IPS-18c (cell line): Measurements from ENCODE around the gene ENAH.
"Not testable (repeated sequence)": the region's sequence is repeated elsewhere in the genome, so short reads cannot be mapped to it uniquely, and the experiment has no call there.

ENCODE experiments used
- H3K4me3 ChIP-seq: 2 replicates; pipeline ENCODE4 v1.7.0; 2013; ENCODE audit warnings: low read depth, mild to moderate bottlenecking, low read length, moderate library complexity; ENCODE audit not compliant: insufficient read depth
- H3K9me3 ChIP-seq: one replicate; pipeline ENCODE4 v1.6.1; 2013; ENCODE audit warnings: mild to moderate bottlenecking, low read length, moderate library complexity; ENCODE audit not compliant: control insufficient read depth, insufficient read depth

Gene ENAH

GRCh38 chr1:225654688-225655508 is 2.0 kb upstream of the ENAH start:
- H3K4me3 ChIP-seq = no peak overlapping the region; the same call in 1 of the 2 replicates
- H3K9me3 ChIP-seq = no peaks in the 10 kb centered on the region

- peak overlapping the region; percentile 94 for H3K4me3 ChIP-seq
- H3K9me3 ChIP-seq = no peaks in the 10 kb centered on the region
These were observed 1.3 kb upstream of the ENAH start for GRCh38 chr1:225654277-225654597.

GRCh38 chr1:225653463-225654276 is 747 bp upstream of the ENAH start:
- H3K9me3 ChIP-seq = no peaks in the 10 kb centered on the region
- H3K4me3 ChIP-seq = peak overlapping the region; percentile 94

GRCh38 chr1:225651872-225652728 is 823 bp downstream of the ENAH start:
- Histone ChIP-seq H3K4me3 (peak overlapping the region; percentile 95), H3K9me3 (no peaks in the 10 kb centered on the region)

- Histone ChIP-seq H3K4me3 (peak overlapping the region; percentile 95), H3K9me3 (no peaks in the 10 kb centered on the region)
These were observed 1.5 kb downstream of the ENAH start for GRCh38 chr1:225651376-225651871.

GRCh38 chr1:225650179-225650578 is 2.7 kb downstream of the ENAH start:
- Histone ChIP-seq H3K9me3 (no peaks in the 10 kb centered on the region), H3K4me3 (no peak overlapping the region; the same call in none of the 2 replicates)

DNA sequence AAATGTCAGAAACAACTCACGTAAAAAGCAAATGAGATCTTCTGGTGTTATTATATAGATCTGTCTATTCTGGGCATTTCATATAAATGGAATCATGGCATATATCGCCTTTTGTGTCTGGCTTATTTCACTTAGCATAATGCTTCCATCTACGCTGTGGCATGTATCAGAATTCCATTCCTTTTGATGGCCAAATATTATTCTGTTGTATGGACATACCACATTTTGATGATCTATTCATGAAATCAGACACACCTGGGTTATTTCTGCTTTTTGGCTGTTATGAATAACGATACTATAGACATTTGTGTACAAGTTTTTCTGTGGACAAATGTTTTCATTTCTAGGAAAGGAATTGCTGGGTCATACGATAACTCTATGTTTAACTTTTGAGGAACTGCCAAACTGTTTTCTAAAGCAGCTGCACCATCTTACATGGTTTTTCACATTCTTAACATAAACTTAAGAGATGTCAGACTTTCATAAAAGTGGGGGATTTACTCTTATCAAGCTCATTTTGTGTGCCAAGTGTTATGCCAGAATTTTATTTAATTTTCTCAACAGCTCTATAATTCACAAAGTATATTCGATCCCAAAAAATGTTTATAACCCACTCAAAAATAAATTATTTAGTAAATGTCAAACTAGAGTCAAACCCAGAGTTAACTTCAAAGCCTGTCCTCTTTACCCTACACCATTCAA is 7.6 kb downstream of the ENAH start:
- H3K4me3 ChIP-seq = no peak overlapping the region
- no peaks in the 10 kb centered on the region for H3K9me3 ChIP-seq

GRCh38 chr1:225644666-225645065 is 8.3 kb downstream of the ENAH start:
- Histone ChIP-seq H3K4me3 (no peak overlapping the region), H3K9me3 (no peaks in the 10 kb centered on the region)

GRCh38 chr1:225642177-225642576 is 10.7 kb downstream of the ENAH start:
- Histone ChIP-seq H3K4me3 (no peak overlapping the region), H3K9me3 (no peaks in the 10 kb centered on the region)

DNA sequence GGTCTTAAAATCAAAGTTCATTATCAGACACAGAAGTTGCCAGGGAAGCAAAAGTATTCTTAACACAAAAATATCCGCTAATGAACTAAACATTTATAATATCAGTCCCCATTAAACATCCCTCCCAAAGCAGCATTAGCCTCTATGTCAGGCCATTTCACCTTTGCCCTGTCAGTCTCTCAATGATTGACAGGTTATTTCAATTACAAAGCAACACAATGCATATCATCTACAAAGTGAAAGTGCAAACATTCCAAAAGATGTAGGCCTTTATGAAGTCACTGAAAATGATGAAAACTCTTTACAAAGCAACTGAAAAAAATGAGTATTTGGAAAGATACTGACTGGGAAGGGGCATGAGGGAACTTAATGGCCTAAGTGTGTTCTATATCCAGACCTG is 14.1 kb downstream of the ENAH start:
- Histone ChIP-seq H3K4me3 (no peak overlapping the region), H3K9me3 (no peaks in the 10 kb centered on the region)

GRCh38 chr1:225637651-225638199 is 15.2 kb downstream of the ENAH start:
- H3K4me3 ChIP-seq = no peak overlapping the region
- H3K9me3 ChIP-seq = no peaks in the 10 kb centered on the region

DNA sequence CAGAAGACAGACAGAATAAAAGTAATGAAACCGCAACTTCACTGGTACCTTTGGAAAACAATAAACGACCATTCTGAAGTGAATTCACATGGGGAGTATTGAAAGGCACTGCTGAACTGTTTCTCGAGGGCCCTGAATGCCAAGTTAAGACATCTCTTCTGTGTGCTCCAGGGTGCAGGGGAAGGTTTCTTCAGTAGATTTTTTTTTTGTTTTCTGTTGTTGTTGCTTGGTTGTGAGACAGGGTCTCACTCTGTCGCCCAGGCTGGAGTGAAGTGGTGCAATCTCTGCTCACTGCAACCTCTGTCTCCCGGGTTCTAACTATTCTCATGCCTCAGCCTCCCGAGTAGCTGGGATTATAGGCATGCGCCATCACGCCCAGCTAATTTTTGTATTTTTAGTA is 15.9 kb downstream of the ENAH start:
- not testable (repeated sequence) for H3K9me3 ChIP-seq, H3K4me3 ChIP-seq

DNA sequence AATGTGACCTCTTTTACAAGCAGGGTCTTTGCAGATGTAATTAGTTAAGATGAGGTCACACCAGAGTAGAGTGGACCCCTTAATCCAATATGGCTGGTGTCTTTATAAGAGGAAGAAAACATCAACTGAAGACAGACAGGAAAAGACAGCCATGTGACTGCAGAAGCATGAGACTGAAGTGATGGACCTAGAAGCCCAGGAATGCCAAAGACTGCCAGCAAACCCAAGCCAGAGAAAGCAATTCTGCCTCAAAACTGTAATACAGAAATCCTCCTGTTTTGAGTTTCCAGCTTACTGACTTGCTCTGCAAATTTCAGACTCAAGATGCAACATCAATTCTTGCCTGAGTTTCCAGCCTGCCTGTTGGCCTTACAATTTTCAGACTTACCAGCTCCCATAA is 17.3 kb downstream of the ENAH start:
- no peak overlapping the region for H3K4me3 ChIP-seq
- no peaks in the 10 kb centered on the region for H3K9me3 ChIP-seq

GRCh38 chr1:225632836-225633235 is 20.1 kb downstream of the ENAH start:
- H3K4me3 ChIP-seq, H3K9me3 ChIP-seq: not testable (repeated sequence)

DNA sequence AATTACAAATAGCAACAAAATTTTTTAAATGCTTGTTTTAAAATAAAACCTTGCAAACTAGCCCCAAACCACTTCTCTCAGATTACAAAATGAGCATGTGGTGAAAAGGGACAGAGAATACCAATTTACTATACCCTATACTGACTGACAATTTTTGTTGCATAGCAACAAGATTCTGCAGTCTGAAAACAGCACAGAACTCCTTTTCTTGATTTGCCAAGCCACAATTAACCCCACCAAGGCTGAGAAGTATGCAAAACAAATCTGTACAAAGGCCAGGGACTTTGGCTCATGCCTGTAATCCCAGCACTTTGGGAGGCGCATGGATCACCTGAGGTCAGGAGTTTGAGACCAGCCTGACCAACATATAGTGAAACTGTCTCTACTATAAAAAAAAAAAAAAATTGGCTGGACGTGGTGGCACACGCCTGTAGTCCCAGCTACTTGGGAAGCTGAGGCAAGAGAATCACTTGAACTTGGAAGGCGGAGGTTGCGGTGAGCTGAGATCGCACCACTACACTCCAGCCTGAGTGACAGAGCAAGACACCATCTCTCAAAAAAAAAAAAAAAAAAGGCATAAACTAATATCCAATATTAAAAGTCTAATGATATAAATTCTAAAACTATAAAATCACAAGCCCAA is 21.8 kb downstream of the ENAH start:
- no peaks in the 10 kb centered on the region for H3K9me3 ChIP-seq
- no peak overlapping the region for H3K4me3 ChIP-seq

DNA sequence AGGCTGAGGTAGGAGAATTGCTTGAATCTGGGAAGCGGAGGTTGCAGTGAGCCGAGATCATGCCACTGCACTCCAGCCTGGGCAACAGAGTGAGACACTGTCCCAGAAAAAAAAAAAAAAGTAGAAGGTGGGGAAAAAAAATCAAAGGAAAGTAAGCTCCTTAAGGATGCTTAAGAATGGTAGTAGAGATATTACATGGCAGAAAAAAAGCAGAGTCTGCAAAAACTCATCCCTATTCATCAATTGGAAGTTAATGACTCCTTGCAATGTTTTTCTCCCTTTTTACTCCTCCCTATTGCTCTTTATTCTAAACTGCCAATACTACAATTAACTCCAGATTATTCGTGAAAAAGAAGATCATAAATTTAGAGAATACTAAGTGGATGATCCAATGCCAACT is 23.4 kb downstream of the ENAH start:
- H3K9me3 ChIP-seq = no peaks in the 10 kb centered on the region

More for the DNA sequence above, 23.4 kb downstream of the ENAH start:
- H3K4me3 ChIP-seq = no peak overlapping the region
